ENCODE measurements around the gene OR52B6. TPM values are rescaled to one million over a fixed set of nuclear protein-coding genes. Genes with fewer than 3 reads are reported as not detected.
"Not testable (repeated sequence)": the region's sequence is repeated elsewhere in the genome, so short reads cannot be mapped to it uniquely, and the experiment has no call there.

The OR52B6 gene
- total and polyA plus RNA-seq, 4 donors: not detected

- no peak overlapping the region for H3K9ac ChIP-seq (ENCODE audit: low read depth in 1 of 2, low read length in 2 of 2)
- H3K4me3 ChIP-seq (ENCODE audit: low read depth in 1 of 3, low read length in 3 of 3): no peak overlapping the region
- H3K27ac ChIP-seq (ENCODE audit: low read depth in 1 of 2, low read length in 2 of 2): no peak overlapping the region
- no peak for DNase-seq (ENCODE audit: low spot score)
- TF ChIP-seq FOXA1 (IDR thresholded peaks at IDR 0.05): no peak
- no peak for TF ChIP-seq MAX (IDR thresholded peaks at IDR 0.05)
- TF ChIP-seq EGR1 (IDR thresholded peaks at IDR 0.05; ENCODE audit: low read depth in 2 of 2): no peak
- no peaks in the 10 kb centered on the region for H3K4me1 ChIP-seq (ENCODE audit: control insufficient read depth in 4 of 4, insufficient read depth in 4 of 4, low read length in 3 of 4)
- no peaks in the 10 kb centered on the region for H3K27me3 ChIP-seq (ENCODE audit: control insufficient read depth in 4 of 4, insufficient read depth in 4 of 4, low read length in 3 of 4)
- H3K9me3 ChIP-seq (ENCODE audit: control insufficient read depth in 4 of 4, low read length in 3 of 4): no peaks in the 10 kb centered on the region
- H3K36me3 ChIP-seq (ENCODE audit: control insufficient read depth in 4 of 4, insufficient read depth in 3 of 4, low read depth in 1 of 4, low read length in 3 of 4): no peaks in the 10 kb centered on the region
Measured at GRCh38 chr11:5577101-5577500, 3.6 kb upstream of the OR52B6 start.

- H3K4me3 ChIP-seq (ENCODE audit: low read depth in 1 of 3, low read length in 3 of 3): no peak overlapping the region
- H3K36me3 ChIP-seq (ENCODE audit: control insufficient read depth in 4 of 4, insufficient read depth in 3 of 4, low read depth in 1 of 4, low read length in 3 of 4): no peaks in the 10 kb centered on the region
- no peak for TF ChIP-seq RAD21 (IDR thresholded peaks at IDR 0.05)
- TF ChIP-seq JUND (IDR thresholded peaks at IDR 0.05): no peak
- no peak for TF ChIP-seq SP1 (IDR thresholded peaks at IDR 0.05)
- TF ChIP-seq REST (IDR thresholded peaks at IDR 0.05): no peak
- no peaks in the 10 kb centered on the region for H3K4me1 ChIP-seq (ENCODE audit: control insufficient read depth in 4 of 4, insufficient read depth in 4 of 4, low read length in 3 of 4)
- no peak overlapping the region for H3K9ac ChIP-seq (ENCODE audit: low read depth in 1 of 2, low read length in 2 of 2)
- H3K27me3 ChIP-seq (ENCODE audit: control insufficient read depth in 4 of 4, insufficient read depth in 4 of 4, low read length in 3 of 4): no peaks in the 10 kb centered on the region
- WGBS: 75% methylated on average over 4 of the region's 4 CpGs
- DNase-seq (ENCODE audit: low spot score): no peak
- H3K9me3 ChIP-seq (ENCODE audit: control insufficient read depth in 4 of 4, low read length in 3 of 4): no peaks in the 10 kb centered on the region
- no peak overlapping the region for H3K27ac ChIP-seq (ENCODE audit: low read depth in 1 of 2, low read length in 2 of 2)
Measured at GRCh38 chr11:5581014-5581413, 337 bp downstream of the OR52B6 start.

GRCh38 chr11:5584458-5584857 lies 3.8 kb downstream of the OR52B6 start:
- not testable (repeated sequence) for H3K36me3 ChIP-seq (ENCODE audit: control insufficient read depth in 4 of 4, insufficient read depth in 3 of 4, low read depth in 1 of 4, low read length in 3 of 4); H3K4me3 ChIP-seq (ENCODE audit: low read depth in 1 of 3, low read length in 3 of 3); H3K9me3 ChIP-seq (ENCODE audit: control insufficient read depth in 4 of 4, low read length in 3 of 4); H3K27ac ChIP-seq (ENCODE audit: low read depth in 1 of 2, low read length in 2 of 2); H3K9ac ChIP-seq (ENCODE audit: low read depth in 1 of 2, low read length in 2 of 2); DNase-seq (ENCODE audit: low spot score); H3K27me3 ChIP-seq (ENCODE audit: control insufficient read depth in 4 of 4, insufficient read depth in 4 of 4, low read length in 3 of 4); H3K4me1 ChIP-seq (ENCODE audit: control insufficient read depth in 4 of 4, insufficient read depth in 4 of 4, low read length in 3 of 4)
- WGBS: 98% methylated on average over 5 of the region's 5 CpGs

DNA sequence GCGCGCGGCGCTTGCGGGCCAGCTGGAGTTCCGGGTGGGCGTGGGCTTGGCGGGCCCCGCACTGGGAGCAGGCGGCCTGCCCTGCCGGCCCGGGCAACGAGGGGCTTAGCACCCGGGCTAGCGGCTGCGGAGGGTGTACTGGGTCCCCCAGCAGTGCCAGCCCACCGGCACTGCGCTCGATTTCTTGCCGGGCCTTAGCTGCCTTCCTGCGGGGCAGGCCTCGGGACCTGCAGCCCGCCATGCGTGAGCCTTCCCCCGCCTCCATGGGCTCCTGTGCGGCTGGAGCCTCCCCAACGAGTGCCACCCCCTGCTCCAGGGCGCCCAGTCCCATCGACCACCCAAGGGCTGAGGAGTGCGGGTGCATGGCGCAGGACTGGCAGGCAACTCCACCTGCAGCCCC lies 9.2 kb downstream of the OR52B6 start:
- H3K4me3 ChIP-seq (ENCODE audit: low read depth in 1 of 3, low read length in 3 of 3); DNase-seq (ENCODE audit: low spot score); H3K36me3 ChIP-seq (ENCODE audit: control insufficient read depth in 4 of 4, insufficient read depth in 3 of 4, low read depth in 1 of 4, low read length in 3 of 4); H3K9me3 ChIP-seq (ENCODE audit: control insufficient read depth in 4 of 4, low read length in 3 of 4); H3K4me1 ChIP-seq (ENCODE audit: control insufficient read depth in 4 of 4, insufficient read depth in 4 of 4, low read length in 3 of 4); H3K9ac ChIP-seq (ENCODE audit: low read depth in 1 of 2, low read length in 2 of 2); H3K27me3 ChIP-seq (ENCODE audit: control insufficient read depth in 4 of 4, insufficient read depth in 4 of 4, low read length in 3 of 4); H3K27ac ChIP-seq (ENCODE audit: low read depth in 1 of 2, low read length in 2 of 2): not testable (repeated sequence)
- WGBS: 99% methylated on average over 31 of the region's 31 CpGs

Data from liver (tissue), 9 donors.